GM08714 (cell line): ENCODE measurements around the gene OSBPL8.
A peak's percentile ranks its signal among the peaks of the same experiment; 100 is the strongest.
"Not testable (repeated sequence)": the region's sequence is repeated elsewhere in the genome, so short reads cannot be mapped to it uniquely, and the experiment has no call there.

Experiments
- H3K4me3 ChIP-seq: fragments of 200-500 bp; sonication (Bioruptor generic); 2 replicates; pipeline ENCODE4 v1.5.1; 2014; ENCODE audit warnings: mild to moderate bottlenecking, low read length, inconsistent platforms
- ZNF274 ChIP-seq: IDR thresholded peaks from 2 replicates; pipeline ENCODE4 v1.6.1; 2012; ENCODE audit warnings: mild to moderate bottlenecking, low read depth, low read length

The OSBPL8 gene

DNA sequence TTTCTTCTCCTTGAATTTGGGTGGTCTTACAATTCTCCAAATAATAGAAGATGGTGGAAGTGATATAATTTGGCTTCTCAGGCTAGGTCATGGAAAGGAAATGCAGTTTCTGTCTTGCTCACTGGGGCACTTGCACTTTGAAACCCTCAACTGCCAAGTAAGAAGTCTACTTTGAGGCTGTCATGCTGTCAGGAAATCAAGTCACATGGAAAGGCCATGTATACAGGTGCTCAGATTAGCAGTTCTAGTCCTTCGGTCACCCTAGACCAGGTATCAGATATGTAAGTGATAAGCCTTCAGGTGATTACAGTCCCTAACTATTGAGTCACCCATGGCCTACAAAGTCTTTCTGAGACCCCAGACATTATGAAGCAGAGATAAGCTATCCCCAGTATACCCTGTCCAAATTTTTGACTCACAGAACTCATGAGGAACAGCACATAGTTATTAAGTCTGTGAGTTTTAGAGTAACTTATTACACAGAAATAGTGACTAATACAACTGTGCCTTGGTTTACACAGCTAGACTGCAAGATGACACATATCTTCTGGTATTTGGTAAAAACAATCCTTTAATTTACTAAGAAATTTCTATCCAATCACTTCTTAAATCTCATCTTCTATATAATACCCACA lies 185.1 kb downstream of the OSBPL8 start:
- no peak overlapping the region for H3K4me3 ChIP-seq
- TF ChIP-seq ZNF274 = no peak

DNA sequence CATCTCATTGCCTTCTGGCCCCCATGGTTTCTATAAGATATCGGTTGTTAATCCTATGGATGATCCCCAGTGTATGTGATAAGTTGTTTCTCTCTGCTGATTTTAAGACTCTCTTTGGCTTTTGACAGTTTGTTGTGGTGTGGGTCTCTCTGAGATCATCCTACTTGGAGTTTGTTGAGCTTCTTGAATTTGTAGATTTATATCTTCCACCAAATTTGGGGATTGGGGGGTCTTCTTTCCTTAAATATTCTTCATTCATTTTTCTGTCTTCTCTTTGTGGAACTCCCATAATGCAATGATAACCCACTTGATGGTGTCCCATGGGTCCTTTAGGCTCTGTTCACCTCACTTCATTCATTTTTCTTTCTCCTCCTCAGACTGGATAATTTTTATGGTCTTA lies 191.3 kb downstream of the OSBPL8 start:
- no peak for TF ChIP-seq ZNF274
- no peak overlapping the region for H3K4me3 ChIP-seq

DNA sequence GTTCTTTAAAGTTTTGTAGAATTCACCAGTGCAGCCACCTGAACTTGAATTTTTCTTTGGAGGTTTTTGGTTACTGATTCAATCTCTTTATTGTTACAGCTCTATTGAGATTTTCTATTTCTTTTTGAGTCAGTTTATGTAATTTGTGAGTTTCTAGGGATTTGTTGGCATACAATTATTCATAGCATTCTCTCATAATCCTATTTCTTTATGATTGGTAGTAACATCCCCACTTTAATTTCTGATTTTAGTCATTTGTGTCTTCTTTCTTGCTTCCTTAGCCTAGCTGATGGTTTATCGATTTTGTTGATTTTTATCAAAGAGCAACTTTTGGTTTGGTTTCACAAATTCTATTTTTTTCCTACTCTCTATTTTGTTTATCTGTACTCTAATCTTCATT lies 193.4 kb downstream of the OSBPL8 start:
- H3K4me3 ChIP-seq = no peak overlapping the region
- TF ChIP-seq ZNF274 = no peak

DNA sequence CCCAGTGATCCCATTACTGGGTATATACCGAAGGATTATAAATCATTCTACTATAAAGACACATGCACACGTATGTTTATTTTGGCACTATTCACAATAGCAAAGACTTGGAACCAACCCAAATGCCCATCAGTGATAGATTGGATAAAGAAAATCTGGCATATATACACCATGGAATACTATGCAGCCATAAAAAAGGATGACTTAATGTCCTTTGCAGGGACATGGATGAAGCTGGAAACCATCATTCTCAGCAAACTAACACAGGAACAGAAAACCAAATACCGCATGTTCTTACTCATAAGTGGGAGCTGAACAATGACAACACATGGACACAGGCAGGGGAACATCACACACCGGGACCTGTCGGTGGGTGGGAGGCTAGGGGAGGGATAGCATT lies 195.4 kb downstream of the OSBPL8 start:
- H3K4me3 ChIP-seq = not testable (repeated sequence)

DNA sequence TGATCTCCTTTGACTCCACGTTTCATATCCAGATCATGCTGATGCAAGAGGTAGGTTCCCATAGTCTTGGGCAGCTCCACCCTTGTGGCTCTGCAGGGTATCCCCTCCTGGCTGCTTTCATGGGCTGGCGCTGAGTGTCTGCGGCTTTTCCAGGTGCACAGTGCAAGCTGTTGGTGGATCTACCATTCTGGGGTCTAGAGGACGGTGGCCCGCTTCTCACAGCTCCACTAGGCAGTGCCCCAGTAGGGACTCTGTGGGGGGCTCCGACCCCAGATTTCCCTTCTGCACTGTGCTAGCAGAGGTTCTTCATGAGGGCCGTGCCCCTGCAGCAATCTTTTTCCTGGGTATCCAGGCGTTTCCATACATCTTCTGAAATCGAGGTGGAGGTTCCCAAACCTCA lies 199.3 kb downstream of the OSBPL8 start:
- H3K4me3 ChIP-seq = no peak overlapping the region
- no peak for TF ChIP-seq ZNF274

DNA sequence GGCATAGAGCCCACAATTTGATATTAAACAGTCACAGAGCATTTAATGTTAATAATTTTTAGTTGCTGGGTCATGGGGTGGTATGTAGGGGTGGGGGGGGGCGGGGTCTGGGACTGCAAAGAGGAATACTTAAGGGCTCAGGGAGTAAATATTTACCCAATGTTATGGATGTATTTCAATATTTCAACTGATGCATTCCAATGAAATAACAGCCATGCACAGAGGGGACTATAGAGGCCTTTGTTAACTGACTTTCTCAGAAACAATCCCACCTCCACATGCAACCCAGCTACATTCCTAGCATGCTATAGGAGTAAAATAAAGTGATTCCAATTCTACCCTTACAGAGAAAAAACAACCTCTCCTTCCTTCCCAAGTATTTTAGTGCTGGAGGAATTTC lies 203.5 kb downstream of the OSBPL8 start:
- no peak for TF ChIP-seq ZNF274
- H3K4me3 ChIP-seq = no peak overlapping the region

DNA sequence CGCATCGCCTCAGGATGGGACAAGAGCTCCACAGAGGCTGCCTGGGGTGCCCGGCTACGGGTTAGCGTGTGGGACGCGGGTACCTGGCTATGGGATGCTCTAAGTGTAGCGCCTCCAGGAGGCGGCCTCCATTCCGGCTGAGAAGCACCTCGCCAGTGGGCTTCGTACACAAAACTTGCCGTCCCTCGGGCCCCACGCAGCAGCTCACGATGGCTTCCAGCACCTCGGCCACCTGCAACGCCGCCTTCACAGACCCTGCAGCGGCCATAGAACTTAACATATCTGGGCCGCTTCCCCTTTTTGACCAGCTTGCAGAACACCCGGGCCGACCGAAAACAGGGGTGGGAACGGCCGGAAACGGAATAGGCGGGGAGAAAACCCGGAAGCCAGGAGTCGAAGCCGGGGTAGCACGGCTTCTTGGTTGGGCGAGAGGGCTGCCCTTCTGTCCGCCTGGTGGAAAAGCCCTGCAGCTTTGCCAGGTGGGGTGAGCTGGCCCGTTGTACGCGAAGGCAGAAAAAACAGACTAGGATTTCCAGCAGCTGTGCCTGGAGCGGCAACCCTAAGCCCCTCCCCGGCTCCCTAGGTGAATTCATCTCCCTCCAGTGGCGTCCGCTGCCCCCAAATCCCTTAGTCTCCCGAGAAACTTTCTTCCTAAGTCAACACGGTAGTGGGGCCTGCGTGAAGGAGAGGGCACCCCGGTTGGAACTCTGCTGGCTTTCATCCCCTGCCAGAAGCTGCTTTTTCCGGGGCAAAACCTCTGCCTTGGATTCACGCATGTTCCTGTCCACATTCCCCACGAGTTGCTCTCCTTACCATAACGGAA lies 211.3 kb downstream of the OSBPL8 start, which contains the start of gene BBS10:
Gene BBS10 (minus strand): TSS at position 337 of the 823 bp plus-strand sequence. CDS start 57 bp downstream, at position 280.
- TF ChIP-seq ZNF274 = no peak
- H3K4me3 ChIP-seq = peak within 1 kb of the TSS; percentile 94

DNA sequence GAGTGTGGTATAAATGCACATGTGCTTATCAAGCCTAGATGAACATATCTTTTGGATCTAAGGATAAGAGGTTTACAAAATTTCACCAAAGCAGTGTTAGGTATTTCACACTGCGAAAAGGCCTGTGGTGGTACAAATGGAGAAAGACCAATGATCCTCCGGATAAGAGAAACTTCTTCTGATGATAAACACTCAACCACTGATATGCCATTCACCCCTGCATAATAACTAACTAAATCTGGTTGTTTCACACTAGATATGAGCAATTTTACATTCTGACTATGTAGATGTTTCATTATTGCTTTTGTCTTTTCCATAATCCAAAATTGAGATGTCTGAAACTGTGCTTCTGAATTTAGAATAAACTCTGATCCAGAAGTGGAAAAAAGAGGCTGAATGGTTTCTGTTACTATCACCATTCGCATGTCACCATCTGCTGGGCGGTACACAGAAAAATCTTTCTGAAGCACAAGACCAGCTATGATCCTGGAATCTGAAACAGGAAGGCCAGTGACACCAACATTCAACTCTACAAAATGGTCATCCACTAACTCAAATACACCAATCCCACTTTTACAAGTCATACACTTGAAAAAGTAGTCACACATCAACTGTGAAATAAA lies 212.7 kb downstream of the OSBPL8 start:
- H3K4me3 ChIP-seq = peak overlapping the region; percentile 94; the same call in 1 of the 2 replicates
- no peak for TF ChIP-seq ZNF274

DNA sequence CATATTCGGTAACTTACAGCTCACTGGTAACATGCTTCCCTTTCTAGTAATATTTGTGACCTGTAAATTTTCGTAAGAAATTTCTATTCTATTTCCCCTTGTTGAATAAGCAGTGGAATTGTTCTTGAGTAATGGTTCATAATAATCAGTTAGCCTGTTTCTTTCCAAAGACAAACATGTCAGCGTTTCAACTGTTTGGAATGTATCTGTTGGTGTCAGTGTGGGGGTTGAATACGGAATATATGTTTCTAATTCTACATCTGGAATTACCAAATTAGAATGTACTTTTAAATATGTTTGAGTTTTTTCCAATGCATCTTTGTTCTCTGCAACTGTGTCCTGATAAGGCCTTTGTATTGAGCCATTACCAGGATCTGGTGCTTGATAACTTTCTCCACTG lies 213.3 kb downstream of the OSBPL8 start:
- TF ChIP-seq ZNF274 = no peak
- no peak overlapping the region for H3K4me3 ChIP-seq

DNA sequence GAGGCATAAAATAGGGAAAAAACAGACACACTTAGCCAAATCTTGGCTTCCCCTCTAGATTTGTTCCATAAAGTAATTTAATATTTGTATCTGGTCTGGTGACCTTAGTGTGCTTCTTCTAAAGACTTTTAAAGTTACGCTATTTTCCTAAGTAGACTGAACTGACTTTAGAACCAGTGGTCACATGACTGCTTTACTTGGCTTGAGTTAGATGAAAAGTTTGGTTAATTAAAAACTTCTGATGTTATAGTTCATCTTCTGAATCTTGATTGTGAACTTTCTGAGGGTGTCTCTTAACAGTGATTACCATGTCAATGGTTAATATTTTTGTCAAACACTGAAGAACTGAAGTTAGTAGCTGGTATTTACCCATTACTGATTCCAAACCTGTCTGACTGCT lies 214.0 kb downstream of the OSBPL8 start:
- TF ChIP-seq ZNF274 = no peak
- no peak overlapping the region for H3K4me3 ChIP-seq

DNA sequence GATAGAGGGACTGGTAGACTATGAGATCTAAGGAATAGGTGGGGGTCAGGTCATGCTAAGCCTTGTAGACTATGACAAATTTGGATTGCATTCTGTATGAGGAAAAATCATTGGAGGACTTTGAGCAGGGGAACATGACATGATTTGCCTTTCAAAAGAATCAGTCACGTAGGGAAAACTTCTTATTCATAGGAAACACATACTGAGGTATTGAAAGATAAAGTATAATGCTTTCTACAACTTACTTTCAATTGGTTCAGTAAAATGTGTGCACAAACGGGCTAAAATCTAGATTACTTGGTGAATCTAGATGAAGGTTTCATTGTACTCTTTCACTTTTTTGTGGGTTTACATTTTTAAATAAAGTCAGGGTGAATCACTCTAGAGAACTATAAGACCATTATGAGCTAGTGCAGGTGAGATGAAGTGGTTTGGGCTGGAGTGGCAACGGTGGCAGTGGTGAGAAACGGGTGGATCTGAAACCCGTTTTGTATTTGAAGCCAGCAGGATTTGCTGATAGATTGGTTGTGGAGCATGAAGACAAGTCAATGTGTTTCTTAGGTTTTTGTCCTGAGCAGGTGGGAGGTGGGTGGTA lies 218.0 kb downstream of the OSBPL8 start:
- TF ChIP-seq ZNF274 = no peak

DNA sequence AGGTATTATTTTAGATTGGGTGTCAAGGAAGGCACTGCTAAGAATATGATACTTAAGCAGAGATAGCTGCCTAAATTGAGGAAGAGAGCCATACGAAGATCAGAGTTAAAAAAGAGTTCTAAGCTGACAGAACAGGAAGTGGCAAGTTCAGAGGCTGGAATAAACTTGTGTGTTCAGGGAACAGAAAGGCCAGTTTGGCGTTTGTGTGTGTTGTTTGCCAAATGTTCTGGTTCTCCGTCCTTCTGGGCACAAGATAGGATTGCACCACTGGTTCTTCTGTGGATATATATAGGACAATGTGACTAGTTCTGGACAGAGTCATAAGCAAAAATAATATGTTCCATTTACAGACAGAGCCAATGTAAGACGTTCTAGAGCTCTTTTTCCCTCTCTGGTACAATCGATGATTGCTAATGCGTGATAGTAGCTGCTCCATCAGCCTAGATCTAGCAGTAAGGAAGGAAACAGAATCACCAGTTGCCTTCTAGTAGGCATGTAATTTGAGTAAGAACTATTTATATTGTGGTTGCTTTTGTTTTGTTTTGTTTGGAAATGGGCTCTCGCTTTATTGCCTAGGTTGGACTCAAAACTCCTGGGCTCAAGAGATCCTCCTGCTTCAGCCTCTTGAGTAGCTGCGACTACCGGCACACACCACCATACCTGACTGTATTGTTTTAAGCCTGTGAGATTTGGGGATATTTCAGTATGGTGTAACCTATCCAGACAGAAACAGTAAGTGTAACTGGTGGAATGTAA lies 218.7 kb downstream of the OSBPL8 start:
- no peak overlapping the region for H3K4me3 ChIP-seq
- no peak for TF ChIP-seq ZNF274

More for the DNA sequence above, 218.0 kb downstream of the OSBPL8 start:
- H3K4me3 ChIP-seq = no peak overlapping the region

DNA sequence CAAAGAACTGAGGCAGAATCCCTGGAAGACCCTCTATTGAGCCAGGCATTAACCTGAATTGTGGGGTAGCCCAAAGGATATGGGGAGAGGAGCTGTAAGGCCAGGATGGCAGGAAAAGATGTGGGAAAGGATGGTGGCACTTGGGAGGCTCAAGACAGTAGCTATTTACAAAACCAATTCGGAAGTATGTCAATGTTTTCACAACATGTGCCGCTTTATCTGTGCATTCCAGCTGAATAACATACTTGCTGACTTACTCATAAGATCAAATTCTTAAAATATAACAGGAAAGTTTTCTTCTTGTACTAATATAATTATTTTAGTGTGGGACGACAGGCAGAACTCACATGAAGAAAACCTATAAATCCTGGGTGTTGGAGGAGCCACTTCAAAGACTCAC lies 222.0 kb downstream of the OSBPL8 start:
- TF ChIP-seq ZNF274 = no peak
- no peak overlapping the region for H3K4me3 ChIP-seq

DNA sequence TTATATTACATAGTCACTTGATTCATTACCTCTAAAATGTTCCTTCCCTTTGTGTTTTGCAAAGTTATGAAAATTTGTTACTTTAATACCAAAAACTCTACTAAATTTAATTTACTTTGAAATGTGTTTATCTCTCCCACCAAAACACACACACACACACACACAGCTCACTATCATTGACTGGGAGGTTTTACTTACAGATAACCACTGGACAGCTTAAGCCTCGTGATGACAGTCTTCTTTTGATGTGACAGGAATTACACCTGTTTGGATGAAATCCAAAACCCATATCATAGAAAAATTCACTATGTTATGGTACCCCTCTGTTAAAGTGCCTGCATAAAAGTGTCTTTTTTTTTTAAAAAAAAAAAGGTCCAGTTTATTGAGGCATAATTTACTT lies 227.0 kb downstream of the OSBPL8 start:
- no peak for TF ChIP-seq ZNF274
- no peak overlapping the region for H3K4me3 ChIP-seq
